Measurements from ENCODE around the gene CLSTN2.

CLSTN2 gene

GRCh38 chr3:140007911-140008869 is 73.2 kb downstream of the CLSTN2 start:
- DNase-seq = no peak

- no peak for DNase-seq
Observed at GRCh38 chr3:140010391-140010790, 75.4 kb downstream of the CLSTN2 start.

- DNase-seq = no peak
Observed at GRCh38 chr3:140011086-140011485, 76.1 kb downstream of the CLSTN2 start.

- DNase-seq = no peak
Observed at GRCh38 chr3:140011611-140012277, 76.8 kb downstream of the CLSTN2 start.

- no peak for DNase-seq
Observed at GRCh38 chr3:140013220-140013619, 78.2 kb downstream of the CLSTN2 start.

GRCh38 chr3:140014831-140015495 is 80.0 kb downstream of the CLSTN2 start:
- no peak for DNase-seq

- no peak for DNase-seq
Observed at GRCh38 chr3:140015741-140016140, 80.8 kb downstream of the CLSTN2 start.

GRCh38 chr3:140018556-140018955 is 83.6 kb downstream of the CLSTN2 start:
- DNase-seq = no peak

GRCh38 chr3:140019946-140020345 is 85.0 kb downstream of the CLSTN2 start:
- no peak for DNase-seq

- DNase-seq = no peak
Observed at GRCh38 chr3:140020541-140020940, 85.6 kb downstream of the CLSTN2 start.

- no peak for DNase-seq
Observed at GRCh38 chr3:140021269-140021668, 86.3 kb downstream of the CLSTN2 start.

- DNase-seq = no peak
Observed at GRCh38 chr3:140022066-140022770, 87.2 kb downstream of the CLSTN2 start.

GRCh38 chr3:140023616-140024530 is 88.9 kb downstream of the CLSTN2 start:
- DNase-seq = no peak

GRCh38 chr3:140031170-140031569 is 96.2 kb downstream of the CLSTN2 start:
- DNase-seq = no peak

GRCh38 chr3:140034058-140034457 is 99.1 kb downstream of the CLSTN2 start:
- DNase-seq = no peak

- no peak for DNase-seq
Observed at GRCh38 chr3:140035871-140036270, 100.9 kb downstream of the CLSTN2 start.

GRCh38 chr3:140050396-140050795 is 115.4 kb downstream of the CLSTN2 start:
- DNase-seq = no peak

- DNase-seq = no peak
Observed at GRCh38 chr3:140051019-140051957, 116.3 kb downstream of the CLSTN2 start.

- DNase-seq = no peak
Observed at GRCh38 chr3:140052771-140053702, 118.1 kb downstream of the CLSTN2 start.
